IMR-90 (cell line): ENCODE data around the gene CHML. TPM values are rescaled to one million over a fixed set of nuclear protein-coding genes. Genes with fewer than 3 reads are reported as not detected.
A peak's percentile ranks its signal among the peaks of the same experiment; 100 is the strongest.

Experiments
- ATAC-seq: fragments of 200-7000 bp; cut with Tn5 transposase; 2 replicates; pipeline ENCODE4 v1.9.1; 2020; ENCODE audit warnings: low read depth, mild to moderate bottlenecking, moderate library complexity
- BruUV-seq: library from RNA; stranded (reverse); fragments of 400-500 nt; replicated peaks from 2 replicates; lab custom pipeline; 2021; lab: Mats Ljungman, UMichigan
- CTCF ChIA-PET: fragments of 300-600 bp; formaldehyde crosslinking; extraction: SDS; loops from one replicate; lab custom pipeline; 2021; ENCODE audit warnings: antibody characterized with exemption; lab: Yijun Ruan, JAX
- POLR2A ChIA-PET: fragments of 300-600 bp; sonication (Branson Sonifier 250); formaldehyde crosslinking; loops from one replicate; lab custom pipeline; 2022; ENCODE audit warnings: antibody characterized with exemption; ENCODE audit not compliant: unreplicated experiment; lab: Charles Lee
- DNase-seq: peaks from one replicate; pipeline ENCODE4 v3.0.0; 2013
- H2AFZ ChIP-seq: replicated peaks from 2 replicates; pipeline ENCODE3; 2013; ENCODE audit warnings: low read length, mild to moderate bottlenecking; ENCODE audit not compliant: poor library complexity
- H2AK5ac ChIP-seq: 2 replicates; pipeline ENCODE4 v1.6.1; 2013; ENCODE audit warnings: low read depth, low read length, inconsistent platforms
- H2AK9ac ChIP-seq: replicated peaks from 2 replicates; pipeline ENCODE3; 2013; ENCODE audit warnings: mild to moderate bottlenecking, low read depth, low read length, moderate library complexity; ENCODE audit not compliant: poor library complexity
- H2BK120ac ChIP-seq: 2 replicates; pipeline ENCODE4 v1.6.1; 2013; ENCODE audit warnings: low read depth, low read length, inconsistent platforms
- H2BK15ac ChIP-seq: 3 replicates; pipeline ENCODE4 v1.6.1; 2013; ENCODE audit warnings: low read depth, low read length, inconsistent platforms
- H2BK20ac ChIP-seq: 2 replicates; pipeline ENCODE4 v1.6.1; 2013; ENCODE audit warnings: low read depth, mild to moderate bottlenecking, inconsistent platforms, low read length, moderate library complexity
- H2BK5ac ChIP-seq: 2 replicates; pipeline ENCODE4 v1.6.1; 2013; ENCODE audit warnings: mild to moderate bottlenecking, low read depth, low read length, inconsistent platforms; ENCODE audit not compliant: poor library complexity, severe bottlenecking
- H3K14ac ChIP-seq: replicated peaks from 2 replicates; pipeline ENCODE4 v1.6.1; 2013; ENCODE audit warnings: low read depth, low read length, inconsistent platforms
- H3K18ac ChIP-seq: 2 replicates; pipeline ENCODE4 v1.6.1; 2013; ENCODE audit warnings: low read depth, low read length, control low read depth
- H3K23ac ChIP-seq: 2 replicates; pipeline ENCODE4 v1.6.1; 2013; ENCODE audit warnings: low read depth, low read length, inconsistent platforms
- H3K27ac ChIP-seq: 2 replicates; pipeline ENCODE4 v1.5.1; 2013; ENCODE audit warnings: mild to moderate bottlenecking, control low read depth, low read length; ENCODE audit not compliant: insufficient read depth
- H3K27me3 ChIP-seq: 2 replicates; pipeline ENCODE4 v1.6.1; 2013; ENCODE audit warnings: low read length; ENCODE audit not compliant: control insufficient read depth, insufficient read depth
- H3K36me3 ChIP-seq: 2 replicates; pipeline ENCODE4 v1.6.1; 2013; ENCODE audit warnings: low read length, mixed read lengths; ENCODE audit not compliant: control insufficient read depth, insufficient read depth
- H3K4ac ChIP-seq: 2 replicates; pipeline ENCODE4 v1.6.1; 2013; ENCODE audit warnings: low read depth, low read length, inconsistent platforms
- H3K4me1 ChIP-seq: 2 replicates; pipeline ENCODE4 v1.6.1; 2013; ENCODE audit warnings: low read length, mixed read lengths; ENCODE audit not compliant: control insufficient read depth, insufficient read depth
- H3K4me2 ChIP-seq: 2 replicates; pipeline ENCODE4 v1.6.1; 2013; ENCODE audit warnings: low read depth, mild to moderate bottlenecking, control low read depth, low read length, moderate library complexity
- H3K4me3 ChIP-seq: 2 replicates; pipeline ENCODE4 v1.5.1; 2013; ENCODE audit warnings: low read depth, mild to moderate bottlenecking, control low read depth, low read length, moderate library complexity; ENCODE audit not compliant: insufficient read depth
- H3K56ac ChIP-seq: 2 replicates; pipeline ENCODE4 v1.6.1; 2013; ENCODE audit warnings: low read length, inconsistent platforms; ENCODE audit not compliant: insufficient read depth; ENCODE audit errors: extremely low read depth
- H3K79me1 ChIP-seq, 2 experiments: 2 replicates each; pipeline ENCODE4 v1.6.1; 2013; ENCODE audit warnings: low read length in 2 of 2, inconsistent platforms in 1 of 2, low read depth in 1 of 2
- H3K9ac ChIP-seq: 2 replicates; pipeline ENCODE4 v1.6.1; 2013; ENCODE audit warnings: low read depth, low read length, control low read depth
- H3K9me1 ChIP-seq: 2 replicates; pipeline ENCODE4 v1.6.1; 2013; ENCODE audit warnings: low read length, inconsistent platforms; ENCODE audit not compliant: insufficient read depth
- H3K9me3 ChIP-seq: 2 replicates; pipeline ENCODE4 v1.6.1; 2013; ENCODE audit warnings: low read length; ENCODE audit not compliant: control insufficient read depth, insufficient read depth
- H4K20me1 ChIP-seq: 2 replicates; pipeline ENCODE4 v1.6.1; 2013; ENCODE audit warnings: low read length, inconsistent platforms; ENCODE audit not compliant: insufficient read depth
- H4K5ac ChIP-seq: 2 replicates; pipeline ENCODE4 v1.6.1; 2013; ENCODE audit warnings: mild to moderate bottlenecking, low read depth, low read length, control low read depth
- H4K8ac ChIP-seq, 2 experiments: 2 replicates each; pipeline ENCODE4 v1.6.1; 2013; ENCODE audit warnings: low read depth in 2 of 2, low read length in 2 of 2, control low read depth in 1 of 2, inconsistent platforms in 1 of 2
- H4K91ac ChIP-seq: 2 replicates; pipeline ENCODE4 v1.6.1; 2013; ENCODE audit warnings: low read depth, low read length, inconsistent platforms; ENCODE audit not compliant: insufficient read depth
- CTCF ChIP-seq: conservative IDR thresholded peaks from 2 replicates; pipeline ENCODE4 v1.5.1; 2012; ENCODE audit warnings: mild to moderate bottlenecking, low read depth, low read length, improper control_type of control experiment
- FOS ChIP-seq: fragments of 150-350 bp; IDR thresholded peaks from 2 replicates; pipeline ENCODE4 v1.6.1; 2016; ENCODE audit warnings: low read depth, low read length
- MAFK ChIP-seq: IDR thresholded peaks from 2 replicates; pipeline ENCODE4 v1.6.1; 2012; ENCODE audit warnings: low read depth, low read length, improper control_type of control experiment
- MAZ ChIP-seq: IDR thresholded peaks from 2 replicates; pipeline ENCODE4 v1.6.1; 2012; ENCODE audit warnings: low read depth, mild to moderate bottlenecking, low read length, improper control_type of control experiment, moderate library complexity, borderline replicate concordance
- NFE2L2 ChIP-seq: fragments of 150-350 bp; IDR thresholded peaks from 2 replicates; pipeline ENCODE4 v1.6.1; 2016; ENCODE audit warnings: low read depth, mild to moderate bottlenecking, low read length
- POLR2A ChIP-seq: IDR thresholded peaks from 2 replicates; pipeline ENCODE4 v1.6.1; 2012; ENCODE audit warnings: mild to moderate bottlenecking, low read depth, low read length
- RAD21 ChIP-seq: IDR thresholded peaks from 2 replicates; pipeline ENCODE4 v1.6.1; 2012; ENCODE audit warnings: low read length, improper control_type of control experiment
- RFX5 ChIP-seq: IDR thresholded peaks from 2 replicates; pipeline ENCODE4 v1.8.0; 2012; ENCODE audit warnings: low read depth, mild to moderate bottlenecking, low read length, moderate library complexity
- WGBS, 2 experiments: methylation state at CpG; one replicate each; pipeline versions ENCODE4 v1.1.5 to v1.1.7; 2013; ENCODE audit warnings: missing lambda C conversion rate in 2 of 2; ENCODE audit not compliant: insufficient read length in 1 of 2; ENCODE audit errors: extremely low coverage in 2 of 2; 5-methylcytosine and 5-hydroxymethylcytosine counted together
- dilution Hi-C: fragments of 300-500 bp; cut with HindIII; formaldehyde crosslinking; loops from one replicate; pipeline ENCODE4 v1.14.3; 2018; ENCODE audit warnings: low sequenced_read_pairs; ENCODE audit not compliant: unreplicated experiment
- in situ Hi-C: fragments of 300-500 bp; cut with MboI; formaldehyde crosslinking; loops from 3 replicates; pipeline ENCODE4 v1.14.3; 2019; ENCODE audit warnings: low sequenced_read_pairs, inconsistent platforms, mixed read lengths
- intact Hi-C: fragments of 100-400 bp; cut with micrococcal nuclease; formaldehyde crosslinking; loops from 2 replicates; pipeline ENCODE4 v1.10.0; 2022
- polyA plus RNA-seq, 3 experiments: library from polyadenylated mRNA; depleted of rRNA; stranded (reverse); fragments of >200 nt; gene quantifications; 2 replicates each; pipeline ENCODE4 v1.2.3, GENCODE V29; 2012; ENCODE audit warnings: low replicate concordance in 1 of 3
- total RNA-seq: library from RNA; depleted of rRNA; stranded (reverse); fragments of >200 nt; gene quantifications from 2 replicates; pipeline ENCODE4 v1.2.3, GENCODE V29; 2012

Gene CHML
- total and polyA plus RNA-seq, 2 of the 4 experiments (the other 2 are of a cell fraction) = 5.3 to 25.6 TPM

GRCh38 chr1:241688940-241689368 is 48.8 kb upstream of the CHML start:
- Histone ChIP-seq H3K27me3 (no peaks in the 10 kb centered on the region), H3K18ac (no peak overlapping the region), H3K79me1 (no peaks in the 10 kb centered on the region), H2AFZ (no peak overlapping the region), H3K4ac (no peak overlapping the region), H3K36me3 (no peaks in the 10 kb centered on the region), H4K8ac (no peak overlapping the region), H2BK120ac (no peak overlapping the region), H3K23ac (no peak overlapping the region), H3K14ac (no peak overlapping the region), H3K56ac (no peak overlapping the region), H3K27ac (no peak overlapping the region), H2BK15ac (no peak overlapping the region), H3K4me3 (no peak overlapping the region), H3K9ac (no peak overlapping the region), H4K91ac (no peak overlapping the region), H4K20me1 (no peaks in the 10 kb centered on the region), H4K5ac (no peak overlapping the region), H3K4me2 (no peak overlapping the region), H2BK20ac (no peak overlapping the region), H2AK9ac (no peak overlapping the region), H3K9me3 (no peaks in the 10 kb centered on the region), H3K9me1 (no peaks in the 10 kb centered on the region), H2AK5ac (no peak overlapping the region), H2BK5ac (no peak overlapping the region), H3K4me1 (no peaks in the 10 kb centered on the region)
- CTCF ChIA-PET = interaction anchor here (0.6 to 1.0 kb wide), 2 partner anchors 13 to 14 kb away, joined by 3 read pairs; no protein-coding TSS in a partner anchor
- in situ Hi-C loops = no loop called here
- no peak for TF ChIP-seq MAZ
- TF ChIP-seq CTCF = no peak
- TF ChIP-seq MAFK = no peak
- TF ChIP-seq FOS = no peak
- no peak for TF ChIP-seq POLR2A
- TF ChIP-seq RFX5 = no peak
- no peak for TF ChIP-seq RAD21
- no peak for TF ChIP-seq NFE2L2
- ATAC-seq (no peak), DNase-seq (peak; percentile 26)
- intact Hi-C loops = no loop called here
- POLR2A ChIA-PET = no interaction called here
- no CpG with 5 or more reads among the region's 2 CpGs for WGBS, 2 experiments
- dilution Hi-C loops = no loop called here
- BruUV-seq = no TSS peak
